ENCODE results near the gene DHRS13. TPM values are rescaled to one million over a fixed set of nuclear protein-coding genes. Genes with fewer than 3 reads are reported as not detected.
"Not testable (repeated sequence)": the region's sequence is repeated elsewhere in the genome, so short reads cannot be mapped to it uniquely, and the experiment has no call there.

The DHRS13 gene
- polyA plus RNA-seq, 2 donors, result 9.4 to 15.6 TPM

DNA sequence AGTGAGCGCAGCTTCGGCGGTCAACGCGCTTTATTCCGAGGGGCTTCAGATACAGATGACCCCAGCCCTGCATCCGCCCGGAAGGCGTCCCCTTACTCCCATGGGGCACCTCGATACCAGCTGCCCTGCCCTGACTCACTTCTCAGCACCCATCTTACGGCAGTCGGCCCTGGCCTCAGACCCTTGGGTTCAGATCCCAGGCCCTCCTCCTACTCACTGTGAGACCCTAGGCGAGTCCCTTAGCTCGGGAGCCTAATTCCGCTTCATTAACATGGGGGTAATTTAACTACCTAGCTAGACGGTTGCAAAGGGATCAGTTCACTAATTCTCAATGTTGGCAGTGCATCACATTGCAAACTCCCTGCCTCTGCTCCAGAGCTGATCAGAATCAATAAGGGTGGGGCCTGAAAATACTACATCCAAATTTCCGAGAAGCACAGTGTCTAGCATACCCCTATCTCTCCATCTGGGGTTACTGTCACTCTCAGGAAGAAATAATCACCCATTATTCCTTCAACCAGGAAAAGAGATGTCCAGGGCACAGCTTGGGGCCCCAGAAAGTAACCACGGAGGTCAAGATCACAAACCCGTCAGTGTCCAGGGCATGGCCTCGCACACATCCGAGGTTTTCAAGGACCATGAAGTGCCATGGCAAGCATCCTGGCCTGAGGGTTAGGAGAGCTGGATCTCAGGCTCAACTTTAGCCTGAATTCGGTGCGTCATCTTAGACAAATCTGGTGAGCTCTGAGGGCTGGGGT, 4.9 kb downstream of the DHRS13 start:
- Histone ChIP-seq H3K4me1 (ENCODE audit: control insufficient read depth in 2 of 2, insufficient read depth in 2 of 2, low read length in 1 of 2) (peaks cover 11% of the 10 kb centered on the region in 2 donors), H3K27ac (ENCODE audit: low read depth in 2 of 2, low read length in 1 of 2) (peak overlapping the region; percentile 94 to 97), H3K36me3 (ENCODE audit: control insufficient read depth in 2 of 2, insufficient read depth in 2 of 2, low read length in 1 of 2) (peaks cover 0 to 3% of the 10 kb centered on the region in 2 donors), H3K4me3 (ENCODE audit: low read depth in 1 of 2, low read length in 2 of 2) (peak overlapping the region; percentile 64 to 85), H3K27me3 (ENCODE audit: control insufficient read depth in 1 of 2, insufficient read depth in 2 of 2, low read length in 2 of 2) (no peaks in the 10 kb centered on the region), H3K9me3 (ENCODE audit: control insufficient read depth in 2 of 2, insufficient read depth in 1 of 2, low read depth in 1 of 2, low read length in 1 of 2) (no peaks in the 10 kb centered on the region)
- 18 to 20% methylated on average over 23 of the region's 23 CpGs for WGBS, 2 donors

DNA sequence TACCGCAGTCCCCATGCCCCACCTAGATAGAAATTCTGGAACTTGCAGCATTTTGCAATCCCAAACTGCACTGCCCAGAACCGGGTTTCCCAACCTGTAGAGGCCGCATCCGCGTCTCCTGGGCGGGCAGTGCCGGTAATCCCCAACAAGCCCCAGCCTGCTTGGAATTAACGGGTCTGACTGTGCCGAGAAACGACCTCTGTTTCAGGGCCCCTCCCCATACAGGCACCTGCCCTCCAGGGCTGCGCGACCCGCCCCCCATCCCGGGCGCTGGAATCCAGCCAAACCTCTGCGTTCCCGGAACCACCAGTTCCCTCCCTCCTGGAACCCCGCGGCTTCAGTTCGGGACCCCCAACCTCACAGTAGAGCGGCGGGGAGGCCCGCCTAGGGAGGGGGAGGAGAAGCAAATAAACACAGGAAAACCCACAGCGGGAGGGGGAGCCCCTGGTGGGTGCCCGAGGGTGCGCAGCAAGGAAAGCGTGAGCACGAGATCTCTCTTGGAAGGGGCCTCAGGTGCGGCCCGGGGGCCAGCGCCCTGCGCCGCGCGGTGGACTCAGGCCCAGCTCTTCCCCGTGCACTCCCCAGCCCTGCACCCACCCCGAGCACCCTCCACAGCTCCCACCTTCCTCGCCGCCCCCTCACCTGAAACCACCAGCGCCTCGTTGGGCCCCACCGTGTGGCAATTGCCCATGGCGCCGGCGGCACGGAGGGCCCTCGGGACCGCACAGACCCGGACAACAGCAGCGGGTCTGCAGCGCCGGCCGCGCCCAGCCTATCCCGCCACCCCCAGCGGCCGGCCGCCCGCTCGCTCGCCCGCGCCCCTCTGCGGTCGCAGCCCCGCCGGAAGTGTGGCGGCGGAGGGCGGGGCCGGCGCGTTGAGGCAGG, 5.8 kb downstream of the DHRS13 start, which contains the start of gene FLOT2:
Gene FLOT2, minus strand, starts transcription at position 850 of the 885 bp plus-strand sequence. Its CDS starts 159 bp downstream, at position 691.
- no peaks in the 10 kb centered on the region for H3K9me3 ChIP-seq (ENCODE audit: control insufficient read depth in 2 of 2, insufficient read depth in 1 of 2, low read depth in 1 of 2, low read length in 1 of 2)
- H3K27ac ChIP-seq (ENCODE audit: low read depth in 2 of 2, low read length in 1 of 2), result peak within 1 kb of the TSS; percentile 94 to 97
- WGBS, 2 donors, result 0 to 1% methylated on average over 68 to 73 of the region's 73 CpGs
- H3K4me1 ChIP-seq (ENCODE audit: control insufficient read depth in 2 of 2, insufficient read depth in 2 of 2, low read length in 1 of 2), result peaks cover 11 to 12% of the 10 kb centered on the region in 2 donors
- H3K36me3 ChIP-seq (ENCODE audit: control insufficient read depth in 2 of 2, insufficient read depth in 2 of 2, low read length in 1 of 2), result peaks cover 0 to 3% of the 10 kb centered on the region in 2 donors
- H3K4me3 ChIP-seq (ENCODE audit: low read depth in 1 of 2, low read length in 2 of 2), result peak within 1 kb of the TSS; percentile 64 to 85
- no peaks in the 10 kb centered on the region for H3K27me3 ChIP-seq (ENCODE audit: control insufficient read depth in 1 of 2, insufficient read depth in 2 of 2, low read length in 2 of 2)

DNA sequence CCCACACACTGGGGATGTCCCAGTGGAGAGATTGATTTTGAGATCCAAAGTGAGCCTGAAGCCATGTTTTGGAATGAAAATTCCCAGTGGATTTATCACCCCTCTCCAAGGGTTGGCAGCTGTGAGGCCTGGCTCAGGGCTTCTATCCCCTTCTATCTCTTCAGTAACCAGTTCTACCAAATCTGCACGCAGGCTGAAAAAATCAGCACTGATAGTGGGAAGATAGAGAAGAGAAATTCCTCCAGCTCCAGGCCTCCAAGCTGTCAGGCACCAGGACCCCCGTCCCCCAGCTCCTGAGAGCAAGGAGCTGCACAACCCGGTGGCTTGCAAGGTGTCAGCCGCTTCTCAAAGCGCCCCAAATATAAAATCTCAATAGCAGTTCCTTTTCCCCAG, 6.4 kb downstream of the DHRS13 start:
- H3K9me3 ChIP-seq (ENCODE audit: control insufficient read depth in 2 of 2, insufficient read depth in 1 of 2, low read depth in 1 of 2, low read length in 1 of 2), result no peaks in the 10 kb centered on the region
- H3K4me3 ChIP-seq (ENCODE audit: low read depth in 1 of 2, low read length in 2 of 2), result peak overlapping the region; percentile 64 to 85
- H3K36me3 ChIP-seq (ENCODE audit: control insufficient read depth in 2 of 2, insufficient read depth in 2 of 2, low read length in 1 of 2), result peaks cover 0 to 3% of the 10 kb centered on the region in 2 donors
- 7 to 9% methylated on average over 5 of the region's 5 CpGs for WGBS, 2 donors
- H3K4me1 ChIP-seq (ENCODE audit: control insufficient read depth in 2 of 2, insufficient read depth in 2 of 2, low read length in 1 of 2), result peaks cover 11 to 12% of the 10 kb centered on the region in 2 donors
- peak overlapping the region; percentile 94 to 97 for H3K27ac ChIP-seq (ENCODE audit: low read depth in 2 of 2, low read length in 1 of 2)
- H3K27me3 ChIP-seq (ENCODE audit: control insufficient read depth in 1 of 2, insufficient read depth in 2 of 2, low read length in 2 of 2), result no peaks in the 10 kb centered on the region

DNA sequence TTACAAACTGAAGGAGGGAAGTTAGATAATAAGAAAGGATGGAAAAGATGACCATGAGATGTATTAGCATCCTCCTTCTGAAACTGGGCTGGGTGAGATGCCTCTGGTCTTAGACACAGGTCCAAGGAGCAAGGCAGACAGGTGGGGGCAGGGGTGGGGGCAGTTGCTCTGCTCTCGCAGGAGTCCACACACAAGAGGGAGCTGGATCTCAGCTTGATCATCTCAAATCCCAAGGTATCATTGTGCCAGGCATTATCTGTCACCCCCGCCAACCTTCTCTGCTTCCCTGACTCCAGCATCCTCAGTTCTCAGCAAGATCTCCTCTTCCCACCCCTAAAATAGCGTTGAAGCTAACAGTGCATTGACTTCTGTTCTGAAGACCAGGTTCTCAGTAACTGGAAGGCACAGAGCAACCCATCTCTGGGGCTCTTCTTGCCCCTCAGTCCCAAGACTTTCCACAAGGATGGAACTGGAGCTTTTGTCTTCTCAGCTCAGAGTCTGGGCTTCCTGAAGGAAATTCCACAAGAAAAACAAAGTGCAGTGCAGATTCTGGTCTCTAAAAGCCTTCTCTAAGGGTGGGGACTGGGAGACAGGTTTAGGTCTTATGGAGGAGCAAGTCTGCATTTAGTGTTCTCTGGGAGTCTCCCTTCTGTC, 7.0 kb downstream of the DHRS13 start:
- peaks cover 7 to 9% of the 10 kb centered on the region in 2 donors for H3K4me1 ChIP-seq (ENCODE audit: control insufficient read depth in 2 of 2, insufficient read depth in 2 of 2, low read length in 1 of 2)
- WGBS, 2 donors, result 47 to 48% methylated on average over 3 of the region's 3 CpGs

DNA sequence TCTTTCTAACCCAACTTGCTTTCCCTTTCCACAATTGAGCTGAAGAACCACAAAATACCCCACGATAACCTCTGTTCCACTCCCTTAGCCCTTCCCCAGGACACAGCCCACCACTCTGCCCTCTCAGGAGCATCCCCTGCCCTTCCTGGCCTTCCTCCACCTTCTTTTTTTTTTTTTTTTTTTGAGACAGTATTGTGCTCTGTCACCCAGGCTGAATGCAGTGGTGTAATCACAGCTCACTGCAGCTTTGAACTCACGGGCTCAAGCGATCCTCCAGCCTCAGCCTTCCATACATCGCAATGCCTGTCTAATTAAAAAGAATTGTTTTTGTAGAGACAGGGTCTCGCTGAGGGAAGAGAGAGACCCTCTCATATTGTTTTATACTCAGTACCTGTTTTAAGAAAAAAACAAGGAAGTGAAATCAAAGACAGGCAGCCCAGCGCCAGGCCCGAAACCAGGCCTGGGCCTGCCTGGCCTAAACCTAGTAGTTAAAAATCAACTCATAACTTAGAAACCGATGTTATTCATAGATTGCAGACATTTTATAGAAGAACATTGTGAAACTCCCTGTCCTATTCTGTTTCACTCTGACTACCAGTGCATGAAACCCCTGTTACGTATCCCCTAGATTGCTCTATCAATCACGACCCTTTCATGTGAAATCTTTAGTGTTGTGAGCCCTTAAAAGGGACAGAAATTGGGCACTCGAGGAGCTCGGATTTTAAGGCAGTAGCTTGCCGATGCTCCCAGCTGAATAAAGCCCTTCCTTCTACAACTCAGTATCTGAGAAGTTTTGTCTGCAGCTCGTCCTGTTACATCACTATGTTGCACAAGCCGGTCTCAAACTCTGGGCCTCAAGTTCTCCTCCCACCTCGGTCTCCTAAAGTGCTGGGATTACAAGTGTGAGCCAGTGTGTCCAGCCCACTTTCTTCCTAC, 9.4 kb downstream of the DHRS13 start:
- 51 to 58% methylated on average over 16 of the region's 16 CpGs for WGBS, 2 donors
- not testable (repeated sequence) for H3K4me1 ChIP-seq (ENCODE audit: control insufficient read depth in 2 of 2, insufficient read depth in 2 of 2, low read length in 1 of 2); H3K4me3 ChIP-seq (ENCODE audit: low read depth in 1 of 2, low read length in 2 of 2); H3K9me3 ChIP-seq (ENCODE audit: control insufficient read depth in 2 of 2, insufficient read depth in 1 of 2, low read depth in 1 of 2, low read length in 1 of 2); H3K36me3 ChIP-seq (ENCODE audit: control insufficient read depth in 2 of 2, insufficient read depth in 2 of 2, low read length in 1 of 2); H3K27me3 ChIP-seq (ENCODE audit: control insufficient read depth in 1 of 2, insufficient read depth in 2 of 2, low read length in 2 of 2)
- H3K27ac ChIP-seq (ENCODE audit: low read depth in 2 of 2, low read length in 1 of 2), result peak overlapping the region; percentile 78 to 89

More for the DNA sequence above, 7.0 kb downstream of the DHRS13 start:
- Histone ChIP-seq H3K4me3 (ENCODE audit: low read depth in 1 of 2, low read length in 2 of 2) (peak overlapping the region; percentile 64 to 85), H3K27me3 (ENCODE audit: control insufficient read depth in 1 of 2, insufficient read depth in 2 of 2, low read length in 2 of 2) (no peaks in the 10 kb centered on the region), H3K27ac (ENCODE audit: low read depth in 2 of 2, low read length in 1 of 2) (peak overlapping the region; percentile 94 to 97), H3K36me3 (ENCODE audit: control insufficient read depth in 2 of 2, insufficient read depth in 2 of 2, low read length in 1 of 2) (peaks cover 0 to 7% of the 10 kb centered on the region in 2 donors), H3K9me3 (ENCODE audit: control insufficient read depth in 2 of 2, insufficient read depth in 1 of 2, low read depth in 1 of 2, low read length in 1 of 2) (no peaks in the 10 kb centered on the region)

DNA sequence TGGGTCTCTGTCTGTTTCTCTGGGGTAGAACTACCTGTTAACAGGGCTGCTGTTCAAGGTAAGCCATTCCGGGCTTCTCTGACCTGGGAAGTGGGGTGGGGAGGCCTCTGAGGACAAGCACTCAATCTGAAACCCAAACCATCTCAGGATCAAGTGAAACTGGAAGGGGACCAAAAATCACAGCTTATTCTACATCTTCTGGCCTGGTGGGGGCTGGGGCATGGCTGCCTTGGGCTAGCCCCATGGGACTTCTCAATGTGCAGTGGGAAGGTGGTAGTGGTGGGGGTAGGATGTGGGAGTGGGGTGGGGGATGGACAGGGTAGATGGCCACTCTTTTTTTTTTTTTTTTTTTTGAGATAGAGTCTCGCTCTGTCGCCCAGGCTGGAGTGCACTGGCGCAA, 10.9 kb downstream of the DHRS13 start:
- Histone ChIP-seq H3K27ac (ENCODE audit: low read depth in 2 of 2, low read length in 1 of 2) (no peak overlapping the region), H3K4me1 (ENCODE audit: control insufficient read depth in 2 of 2, insufficient read depth in 2 of 2, low read length in 1 of 2) (peaks cover 3 to 9% of the 10 kb centered on the region in 2 donors), H3K27me3 (ENCODE audit: control insufficient read depth in 1 of 2, insufficient read depth in 2 of 2, low read length in 2 of 2) (no peaks in the 10 kb centered on the region), H3K9me3 (ENCODE audit: control insufficient read depth in 2 of 2, insufficient read depth in 1 of 2, low read depth in 1 of 2, low read length in 1 of 2) (no peaks in the 10 kb centered on the region), H3K36me3 (ENCODE audit: control insufficient read depth in 2 of 2, insufficient read depth in 2 of 2, low read length in 1 of 2) (peaks cover 0 to 9% of the 10 kb centered on the region in 2 donors), H3K4me3 (ENCODE audit: low read depth in 1 of 2, low read length in 2 of 2) (no peak overlapping the region)
- 90 to 97% methylated on average over 2 to 4 of the region's 4 CpGs for WGBS, 2 donors

DNA sequence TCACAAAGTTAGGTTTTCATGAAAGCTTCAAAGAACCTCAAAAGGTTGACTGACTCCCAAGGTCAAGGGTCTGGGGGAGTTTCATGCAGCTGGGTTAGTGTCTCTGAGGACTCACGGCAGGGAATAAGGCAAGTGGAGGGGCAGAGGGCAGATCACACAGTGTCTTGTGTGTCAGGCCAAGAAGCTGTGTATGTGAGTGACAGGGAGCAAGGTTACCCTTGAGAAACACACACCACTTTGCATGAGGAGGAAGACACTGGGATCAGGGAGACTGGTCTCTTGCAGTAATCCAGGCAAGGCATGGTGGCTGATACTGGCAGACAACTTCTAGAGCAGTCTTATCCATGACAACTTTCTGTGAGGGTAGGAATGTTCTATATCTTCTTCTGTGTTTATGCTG, 11.7 kb downstream of the DHRS13 start:
- peaks cover 3 to 9% of the 10 kb centered on the region in 2 donors for H3K4me1 ChIP-seq (ENCODE audit: control insufficient read depth in 2 of 2, insufficient read depth in 2 of 2, low read length in 1 of 2)
- H3K9me3 ChIP-seq (ENCODE audit: control insufficient read depth in 2 of 2, insufficient read depth in 1 of 2, low read depth in 1 of 2, low read length in 1 of 2), result no peaks in the 10 kb centered on the region
- no peak overlapping the region for H3K4me3 ChIP-seq (ENCODE audit: low read depth in 1 of 2, low read length in 2 of 2)
- no peak overlapping the region for H3K27ac ChIP-seq (ENCODE audit: low read depth in 2 of 2, low read length in 1 of 2)
- 87 to 89% methylated on average over 1 of the region's 1 CpG for WGBS, 2 donors
- H3K27me3 ChIP-seq (ENCODE audit: control insufficient read depth in 1 of 2, insufficient read depth in 2 of 2, low read length in 2 of 2), result no peaks in the 10 kb centered on the region
- peaks cover 0 to 9% of the 10 kb centered on the region in 2 donors for H3K36me3 ChIP-seq (ENCODE audit: control insufficient read depth in 2 of 2, insufficient read depth in 2 of 2, low read length in 1 of 2)

DNA sequence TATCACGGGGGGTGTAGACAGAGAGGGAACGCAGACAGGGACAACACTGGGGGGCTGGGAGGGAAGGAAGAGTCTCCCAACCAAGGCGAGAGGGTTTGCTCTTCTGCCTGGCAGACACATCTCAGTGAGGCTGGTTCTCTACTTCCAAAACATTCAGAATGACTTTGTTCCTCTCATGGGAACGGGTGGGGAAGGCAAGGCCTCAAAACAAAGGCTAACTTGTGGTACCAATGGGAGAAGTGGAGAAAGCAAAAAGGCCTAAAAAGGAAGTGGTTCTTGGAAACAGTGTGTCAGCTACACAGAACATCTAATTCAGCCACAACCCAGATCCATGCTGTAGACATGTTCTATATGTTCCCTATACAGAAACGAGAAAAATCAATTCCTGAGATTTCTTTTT, 12.9 kb downstream of the DHRS13 start:
- WGBS, 2 donors, result 75 to 80% methylated on average over 5 of the region's 5 CpGs
- no peaks in the 10 kb centered on the region for H3K9me3 ChIP-seq (ENCODE audit: control insufficient read depth in 2 of 2, insufficient read depth in 1 of 2, low read depth in 1 of 2, low read length in 1 of 2)
- peaks cover 6 to 21% of the 10 kb centered on the region in 2 donors for H3K36me3 ChIP-seq (ENCODE audit: control insufficient read depth in 2 of 2, insufficient read depth in 2 of 2, low read length in 1 of 2)
- peaks cover 0 to 6% of the 10 kb centered on the region in 2 donors for H3K4me1 ChIP-seq (ENCODE audit: control insufficient read depth in 2 of 2, insufficient read depth in 2 of 2, low read length in 1 of 2)
- H3K27me3 ChIP-seq (ENCODE audit: control insufficient read depth in 1 of 2, insufficient read depth in 2 of 2, low read length in 2 of 2), result no peaks in the 10 kb centered on the region
- no peak overlapping the region for H3K27ac ChIP-seq (ENCODE audit: low read depth in 2 of 2, low read length in 1 of 2)
- no peak overlapping the region for H3K4me3 ChIP-seq (ENCODE audit: low read depth in 1 of 2, low read length in 2 of 2)

All from esophagus (tissue), 2 donors.